GM15510 (cell line): ENCODE measurements around the gene FEZF1.

Experiments
- POLR2A ChIP-seq: IDR thresholded peaks from 3 replicates; pipeline ENCODE4 v1.6.1; 2011; ENCODE audit warnings: borderline replicate concordance; ENCODE audit not compliant: insufficient read length; ENCODE audit errors: extremely low read depth

FEZF1 gene

GRCh38 chr7:122311734-122312450 lies 7.3 kb upstream of the FEZF1 start:
- no peak for TF ChIP-seq POLR2A

- TF ChIP-seq POLR2A, result no peak
Observed at GRCh38 chr7:122311050-122311700, 6.6 kb upstream of the FEZF1 start.

GRCh38 chr7:122310119-122311021 lies 5.8 kb upstream of the FEZF1 start:
- no peak for TF ChIP-seq POLR2A

GRCh38 chr7:122309421-122309820 lies 4.9 kb upstream of the FEZF1 start:
- TF ChIP-seq POLR2A, result no peak

- TF ChIP-seq POLR2A, result no peak
Observed at GRCh38 chr7:122307228-122307621, 2.7 kb upstream of the FEZF1 start.

- no peak for TF ChIP-seq POLR2A
Observed at GRCh38 chr7:122306320-122307227, 2.0 kb upstream of the FEZF1 start.

- no peak for TF ChIP-seq POLR2A
Observed at GRCh38 chr7:122305475-122306319, 1.1 kb upstream of the FEZF1 start.

GRCh38 chr7:122304996-122305421 lies 459 bp upstream of the FEZF1 start:
- TF ChIP-seq POLR2A, result no peak

- no peak for TF ChIP-seq POLR2A
Observed at GRCh38 chr7:122303531-122304318, 825 bp downstream of the FEZF1 start.

GRCh38 chr7:122302761-122303530 lies 1.6 kb downstream of the FEZF1 start:
- no peak for TF ChIP-seq POLR2A

- TF ChIP-seq POLR2A, result no peak
Observed at GRCh38 chr7:122301858-122302760, 2.4 kb downstream of the FEZF1 start.
